GM19468 (cell line): Measurements from ENCODE around the gene PTPRN2.
"Not testable (repeated sequence)": the region's sequence is repeated elsewhere in the genome, so short reads cannot be mapped to it uniquely, and the experiment has no call there.

Source experiments
- ATAC-seq: cut with Tn5 transposase; IDR thresholded peaks from one replicate; pipeline ENCODE4 v1.9.1; 2021; ENCODE audit warnings: mild to moderate bottlenecking, moderate library complexity, moderate number of reproducible peaks; ENCODE audit not compliant: unreplicated experiment; ENCODE audit errors: extremely low read depth

The PTPRN2 gene

DNA sequence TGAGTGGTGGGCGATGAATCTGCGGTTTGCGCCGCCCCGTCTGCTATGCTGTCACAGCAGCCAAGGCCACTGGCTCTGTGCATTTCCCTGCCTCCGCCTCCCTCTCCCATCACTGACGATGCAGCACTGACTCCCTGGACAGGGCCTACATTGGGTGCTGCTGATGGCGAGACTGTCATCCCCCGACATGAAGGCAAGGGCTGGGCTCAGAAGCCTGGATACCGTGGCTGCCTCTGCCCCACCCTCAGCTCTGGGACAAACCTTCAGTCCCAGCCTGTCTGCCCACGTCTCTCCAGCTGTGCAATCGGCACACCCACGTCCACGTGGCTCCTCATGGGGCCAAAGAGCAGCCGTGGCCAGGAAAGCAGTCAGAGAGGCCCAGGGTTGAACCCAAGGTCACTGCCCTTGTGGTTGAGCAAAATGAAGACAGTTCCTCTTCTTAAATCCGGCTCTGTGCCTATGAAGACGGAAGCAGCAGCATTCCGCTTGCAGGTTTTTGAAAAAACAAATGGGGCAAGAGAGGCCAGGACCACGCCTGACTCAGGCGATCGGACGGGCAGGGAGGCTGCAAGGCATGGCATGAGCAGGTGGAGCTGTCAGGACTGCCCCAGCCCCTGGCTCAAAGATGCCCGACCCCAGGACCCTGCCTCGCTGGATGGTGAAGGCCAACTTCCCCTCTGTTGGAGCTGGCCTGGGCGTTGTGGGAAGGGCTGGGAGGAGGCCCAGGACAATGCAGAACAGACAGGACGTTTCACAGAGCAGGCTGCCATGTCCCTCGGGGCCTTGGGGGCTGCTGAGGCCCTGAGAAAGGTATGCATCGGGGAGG is 733.3 kb downstream of the PTPRN2 start:
- ATAC-seq, result no peak

DNA sequence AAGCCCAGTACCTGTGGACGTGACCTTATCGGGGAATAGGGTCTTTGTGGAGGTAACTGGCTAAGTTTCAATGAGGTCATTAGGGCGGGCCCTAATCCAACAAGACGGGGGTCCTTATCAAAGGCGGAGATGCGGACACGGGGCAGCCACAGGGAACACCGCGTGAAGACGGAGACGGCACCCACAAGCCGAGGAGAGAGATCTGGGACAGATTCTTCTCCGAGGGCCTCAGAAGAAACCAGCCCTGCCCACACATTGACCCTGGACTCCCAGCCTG is 733.9 kb downstream of the PTPRN2 start:
- no peak for ATAC-seq

GRCh38 chr7:157853076-157853788 is 734.4 kb downstream of the PTPRN2 start:
- no peak for ATAC-seq

- ATAC-seq, result no peak
Measured at GRCh38 chr7:157851501-157852067, 736.0 kb downstream of the PTPRN2 start.

DNA sequence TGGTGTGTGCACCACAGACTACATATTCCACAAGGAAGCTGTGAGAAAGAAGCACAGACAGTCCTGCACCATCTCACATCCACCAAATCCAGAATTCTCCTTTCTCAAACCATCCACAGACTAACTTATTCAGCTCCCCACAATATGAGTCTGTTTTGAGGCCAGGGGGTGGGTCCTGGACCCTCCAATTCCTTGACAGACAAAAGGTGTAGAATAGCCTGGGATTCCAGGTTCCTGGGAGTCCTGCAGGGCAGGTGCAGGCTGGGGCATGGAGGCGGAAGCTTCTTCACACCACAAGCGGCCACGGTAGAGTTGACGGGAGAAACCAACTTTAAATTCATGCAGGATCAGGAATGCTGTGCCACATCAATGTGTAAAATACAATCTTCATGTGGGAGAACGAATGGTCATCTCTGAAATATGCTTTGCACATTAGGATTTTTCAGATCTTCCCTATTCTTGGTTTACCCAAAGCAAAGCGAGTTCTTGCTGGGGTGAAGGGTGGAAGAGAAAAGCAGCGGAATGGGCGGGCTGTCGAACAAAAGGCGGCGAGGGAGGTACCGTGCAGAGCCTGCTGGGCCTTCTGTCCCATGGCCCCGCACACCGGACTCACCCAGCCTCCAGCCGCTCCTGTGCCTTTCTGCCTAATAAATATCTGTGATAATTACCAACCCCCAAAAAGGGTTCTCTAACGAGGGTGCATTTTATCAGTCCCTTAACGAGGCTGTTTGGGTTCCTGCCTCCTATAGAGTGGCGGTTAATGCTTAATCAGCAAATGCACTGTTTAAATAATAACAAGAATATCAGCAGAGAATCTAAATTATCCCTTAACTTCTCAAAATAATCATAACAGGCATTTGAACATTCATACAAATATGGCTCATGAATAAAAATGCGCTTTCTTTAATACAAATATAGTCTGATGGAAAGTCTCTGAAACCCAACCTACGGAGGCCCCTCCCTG is 736.9 kb downstream of the PTPRN2 start:
- ATAC-seq, result no peak

GRCh38 chr7:157849726-157850125 is 737.9 kb downstream of the PTPRN2 start:
- ATAC-seq, result no peak

DNA sequence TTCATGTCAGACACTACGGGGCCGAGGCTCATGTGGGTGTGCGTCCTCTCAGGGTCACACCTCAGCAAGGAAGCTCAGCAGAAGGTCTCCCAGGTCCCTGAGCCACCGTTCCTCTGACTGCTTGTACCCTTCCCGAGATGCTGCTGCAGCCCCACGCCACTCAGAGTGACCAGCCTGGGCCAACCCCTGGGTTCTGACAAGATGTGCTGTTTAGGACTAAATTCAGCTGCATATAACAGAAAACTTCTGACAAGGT is 738.4 kb downstream of the PTPRN2 start:
- no peak for ATAC-seq

- no peak for ATAC-seq
Measured at GRCh38 chr7:157848508-157849340, 738.9 kb downstream of the PTPRN2 start.

DNA sequence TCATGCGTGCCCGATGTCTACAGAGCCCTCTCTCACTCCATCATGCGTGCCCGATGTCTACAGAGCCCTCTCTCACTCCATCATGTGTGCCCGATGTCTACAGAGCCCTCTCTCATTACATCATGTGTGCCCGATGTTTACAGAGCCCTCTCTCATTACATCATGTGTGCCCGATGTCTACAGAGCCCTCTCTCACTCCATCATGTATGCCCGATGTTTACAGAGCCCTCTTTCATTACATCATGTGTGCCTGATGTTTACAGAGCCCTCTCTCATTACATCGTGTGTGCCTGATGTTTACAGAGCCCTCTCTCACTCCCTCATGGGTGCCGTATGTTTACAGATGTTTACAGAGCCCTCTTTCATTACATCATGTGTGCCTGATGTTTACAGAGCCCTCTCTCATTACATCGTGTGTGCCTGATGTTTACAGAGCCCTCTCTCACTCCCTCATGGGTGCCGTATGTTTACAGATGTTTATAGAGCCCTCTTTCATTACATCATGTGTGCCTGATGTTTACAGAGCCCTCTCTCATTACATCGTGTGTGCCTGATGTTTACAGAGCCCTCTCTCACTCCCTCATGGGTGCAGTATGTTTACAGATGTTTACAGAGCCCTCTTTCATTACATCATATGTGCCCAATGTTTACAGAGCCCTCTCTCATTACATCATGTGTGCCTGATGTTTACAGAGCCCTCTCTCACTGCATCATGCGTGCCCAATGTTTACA is 739.7 kb downstream of the PTPRN2 start:
- not testable (repeated sequence) for ATAC-seq

GRCh38 chr7:157846746-157847145 is 740.9 kb downstream of the PTPRN2 start:
- not testable (repeated sequence) for ATAC-seq

GRCh38 chr7:157846271-157846670 is 741.4 kb downstream of the PTPRN2 start:
- ATAC-seq, result no peak

DNA sequence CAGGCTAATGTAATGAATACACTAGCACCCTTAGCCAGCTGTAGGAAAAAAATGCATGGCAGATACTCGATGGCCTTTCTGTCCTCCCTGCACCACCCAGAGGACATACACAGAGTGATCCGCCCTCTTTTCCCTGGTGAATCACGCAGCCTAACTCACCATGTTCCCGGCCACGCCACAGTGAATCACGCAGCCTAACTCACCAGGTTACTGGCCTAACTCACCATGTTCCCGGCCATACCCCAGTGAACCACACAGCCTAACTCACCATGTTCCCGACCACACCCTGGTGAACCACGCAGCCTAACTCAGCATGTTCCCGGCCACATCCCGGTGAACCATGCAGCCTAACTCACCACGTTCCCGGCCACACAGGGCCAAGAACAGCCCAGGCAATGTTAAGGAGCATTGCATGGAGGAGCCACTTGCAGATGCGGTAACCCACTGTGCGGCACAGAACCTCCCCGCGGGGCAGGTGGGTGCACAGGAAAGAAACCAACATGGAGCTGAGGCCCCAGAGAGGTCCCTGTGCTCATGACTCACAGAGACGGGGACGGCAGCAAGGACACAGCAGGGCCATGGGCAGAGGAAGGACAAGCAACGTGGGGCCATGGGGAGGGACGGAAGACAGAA is 742.3 kb downstream of the PTPRN2 start:
- ATAC-seq, result no peak

- no peak for ATAC-seq
Measured at GRCh38 chr7:157844611-157845010, 743.0 kb downstream of the PTPRN2 start.

DNA sequence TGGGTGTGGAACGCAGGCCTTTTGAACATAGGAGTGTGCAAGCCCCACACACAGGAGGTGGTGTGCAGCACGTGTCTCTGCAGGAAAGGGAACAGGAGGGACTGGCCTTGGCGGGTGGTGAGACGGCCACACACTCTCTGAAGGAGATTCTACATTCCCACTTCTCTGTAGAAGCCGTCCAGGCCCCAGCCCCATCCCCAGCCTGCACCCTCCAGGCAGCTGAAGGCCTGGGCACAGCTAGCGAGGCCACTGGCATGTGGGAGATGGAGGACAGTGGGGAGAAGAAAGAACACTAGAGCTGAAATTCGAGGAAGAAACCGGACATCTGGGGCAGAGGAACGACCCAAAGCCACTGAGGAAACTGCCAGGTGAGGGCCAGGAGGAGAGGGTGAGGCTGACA is 743.5 kb downstream of the PTPRN2 start:
- ATAC-seq, result no peak

DNA sequence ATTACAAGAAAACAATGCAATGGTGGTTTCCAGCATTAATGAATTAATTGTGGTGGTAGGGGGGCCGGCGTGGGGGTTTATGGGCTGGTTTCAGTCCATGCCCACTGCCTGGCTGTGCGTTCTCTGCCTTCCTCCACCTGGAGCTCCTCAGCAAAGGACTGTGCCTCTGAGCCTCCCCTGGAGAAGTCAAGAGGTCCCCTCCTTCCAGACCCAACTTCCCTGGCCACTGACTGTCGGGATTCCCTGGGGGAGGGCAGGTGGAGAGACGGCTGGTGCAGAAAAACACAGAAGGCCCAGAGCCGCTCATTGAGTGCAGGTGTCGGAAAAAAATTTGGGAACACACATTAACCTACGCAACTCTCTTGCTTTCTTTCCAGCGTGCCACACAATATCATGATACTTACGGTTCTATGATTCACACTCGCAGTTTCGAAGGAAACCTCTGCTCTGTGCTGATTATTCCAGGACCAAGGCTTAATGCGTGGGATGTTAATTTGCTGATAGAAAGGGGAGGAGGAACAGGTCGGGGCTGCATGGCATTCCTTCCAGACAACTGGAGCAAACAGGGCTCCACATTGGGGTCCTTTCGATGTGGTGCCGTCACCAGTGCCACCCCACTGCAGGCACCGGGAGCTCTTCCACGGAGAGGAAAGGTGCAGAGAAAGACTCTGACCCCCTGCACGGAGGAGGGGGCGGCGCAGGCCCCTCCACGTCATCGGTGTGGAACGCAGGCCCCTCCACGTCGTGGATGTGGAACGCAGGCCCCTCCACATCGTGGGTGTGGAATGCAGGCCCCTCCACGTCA is 744.1 kb downstream of the PTPRN2 start:
- no peak for ATAC-seq

DNA sequence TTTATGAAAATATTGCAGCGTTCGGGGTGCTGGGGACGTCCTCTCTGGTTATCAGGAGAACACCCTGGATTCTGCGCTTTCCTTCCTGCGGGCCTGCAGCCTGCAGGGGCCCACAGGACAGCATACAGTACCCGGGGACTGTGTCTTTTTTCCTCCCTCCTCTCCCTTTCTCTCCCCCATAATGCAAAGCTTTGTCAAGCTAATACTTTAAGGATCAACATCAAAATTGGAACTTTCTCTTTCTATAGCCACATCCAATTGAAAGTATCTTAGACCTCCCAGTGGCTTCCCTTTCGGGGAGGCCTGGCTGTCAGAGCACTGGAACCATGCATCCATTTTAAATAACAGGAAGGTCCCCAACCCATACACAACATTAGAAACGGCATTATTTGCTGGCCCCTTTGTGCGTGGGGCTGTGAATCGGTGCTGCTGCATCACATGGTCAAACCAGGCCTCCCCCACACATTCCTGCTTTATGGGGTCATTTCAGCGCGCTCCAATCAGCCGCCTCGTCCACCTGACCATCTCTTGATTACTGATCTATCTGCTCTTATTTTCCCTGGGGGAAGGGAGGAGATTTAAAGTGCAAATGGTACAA is 745.8 kb downstream of the PTPRN2 start:
- no peak for ATAC-seq

GRCh38 chr7:157840914-157841772 is 746.5 kb downstream of the PTPRN2 start:
- ATAC-seq, result no peak
